H9 (cell line): ENCODE results near the gene YIPF6. TPM values are rescaled to one million over a fixed set of nuclear protein-coding genes. Genes with fewer than 3 reads are reported as not detected.

ENCODE experiments used
- DNase-seq: peaks from one replicate; pipeline ENCODE4 v3.0.0-alpha.2; 2017
- H2AFZ ChIP-seq: one replicate; pipeline ENCODE4 v1.6.1; 2013; ENCODE audit warnings: mild to moderate bottlenecking, low read length, control low read depth, moderate library complexity
- H2AK5ac ChIP-seq: 2 replicates; pipeline ENCODE4 v1.6.1; 2013; ENCODE audit warnings: low read length, control low read depth, mixed read lengths; ENCODE audit not compliant: insufficient read length
- H2BK120ac ChIP-seq: one replicate; pipeline ENCODE4 v1.6.1; 2013; ENCODE audit warnings: low read depth, mild to moderate bottlenecking, low read length, control low read depth, inconsistent platforms; ENCODE audit not compliant: poor library complexity, severe bottlenecking
- H2BK12ac ChIP-seq: 2 replicates; pipeline ENCODE4 v1.6.1; 2013; ENCODE audit warnings: low read length, control low read depth, mixed read lengths, low read depth; ENCODE audit not compliant: insufficient read length
- H2BK15ac ChIP-seq: 2 replicates; pipeline ENCODE4 v1.6.1; 2013; ENCODE audit warnings: low read depth, low read length, control low read depth
- H2BK20ac ChIP-seq: one replicate; pipeline ENCODE4 v1.6.1; 2013; ENCODE audit warnings: low read depth, mild to moderate bottlenecking, low read length, control low read depth, inconsistent platforms; ENCODE audit not compliant: poor library complexity, severe bottlenecking
- H2BK5ac ChIP-seq: 2 replicates; pipeline ENCODE4 v1.6.1; 2013; ENCODE audit warnings: low read length, control low read depth, mixed read lengths; ENCODE audit not compliant: insufficient read length
- H3K14ac ChIP-seq: 2 replicates; pipeline ENCODE4 v1.6.1; 2013; ENCODE audit warnings: low read length, control low read depth; ENCODE audit not compliant: insufficient read depth
- H3K18ac ChIP-seq: 2 replicates; pipeline ENCODE4 v1.6.1; 2013; ENCODE audit warnings: low read depth, mild to moderate bottlenecking, mixed read lengths, low read length, control low read depth; ENCODE audit not compliant: insufficient read length
- H3K23ac ChIP-seq: 2 replicates; pipeline ENCODE4 v1.6.1; 2013; ENCODE audit warnings: low read length, control low read depth, mixed read lengths, low read depth; ENCODE audit not compliant: insufficient read length
- H3K23me2 ChIP-seq: 2 replicates; pipeline ENCODE4 v1.6.1; 2013; ENCODE audit warnings: low read depth, mild to moderate bottlenecking, mixed read lengths, low read length, control low read depth; ENCODE audit not compliant: insufficient read length, poor library complexity, severe bottlenecking
- H3K27ac ChIP-seq: 2 replicates; pipeline ENCODE4 v1.5.1; 2013; ENCODE audit warnings: low read length, control low read depth, mixed read lengths, low read depth; ENCODE audit not compliant: insufficient read length
- H3K27me3 ChIP-seq: 2 replicates; pipeline ENCODE4 v1.6.1; 2013; ENCODE audit warnings: low read length, control low read depth, inconsistent platforms; ENCODE audit not compliant: insufficient read depth
- H3K4ac ChIP-seq: 2 replicates; pipeline ENCODE4 v1.6.1; 2013; ENCODE audit warnings: low read depth, mild to moderate bottlenecking, control low read depth, inconsistent platforms, low read length, moderate library complexity
- H3K4me1 ChIP-seq: 2 replicates; pipeline ENCODE4 v1.6.1; 2013; ENCODE audit warnings: low read length, control low read depth, inconsistent platforms; ENCODE audit not compliant: insufficient read depth
- H3K4me2 ChIP-seq: 2 replicates; pipeline ENCODE4 v1.6.1; 2013; ENCODE audit warnings: low read length, control low read depth, mixed read lengths; ENCODE audit not compliant: insufficient read length, insufficient read depth
- H3K56ac ChIP-seq: 2 replicates; pipeline ENCODE4 v1.6.1; 2013; ENCODE audit warnings: low read depth, mild to moderate bottlenecking, mixed read lengths, low read length, control low read depth; ENCODE audit not compliant: insufficient read length
- H3K79me1 ChIP-seq: 2 replicates; pipeline ENCODE4 v1.6.1; 2013; ENCODE audit warnings: low read depth, mild to moderate bottlenecking, moderate library complexity, low read length, control low read depth, inconsistent platforms; ENCODE audit not compliant: insufficient read depth, poor library complexity, severe bottlenecking
- H3K79me2 ChIP-seq: 2 replicates; pipeline ENCODE4 v1.6.1; 2013; ENCODE audit warnings: low read length, control low read depth, inconsistent platforms; ENCODE audit not compliant: insufficient read depth
- H3K9ac ChIP-seq: 2 replicates; pipeline ENCODE4 v1.6.1; 2013; ENCODE audit warnings: low read length, control low read depth, mixed read lengths; ENCODE audit not compliant: insufficient read length; ENCODE audit errors: extremely low read depth
- H3K9me3 ChIP-seq: one replicate; pipeline ENCODE4 v1.6.1; 2013; ENCODE audit warnings: low read depth, low read length, inconsistent platforms; ENCODE audit not compliant: control insufficient read depth
- H3T11ph ChIP-seq: one replicate; pipeline ENCODE4 v1.6.1; 2013; ENCODE audit warnings: mild to moderate bottlenecking, low read length, control low read depth, inconsistent platforms
- H4K20me1 ChIP-seq: one replicate; pipeline ENCODE4 v1.6.1; 2013; ENCODE audit not compliant: control insufficient read depth, insufficient read length, insufficient read depth
- H4K5ac ChIP-seq: 2 replicates; pipeline ENCODE4 v1.6.1; 2013; ENCODE audit warnings: low read depth, mild to moderate bottlenecking, mixed read lengths, low read length, control low read depth; ENCODE audit not compliant: insufficient read length
- H4K8ac ChIP-seq: replicated peaks from 2 replicates; pipeline ENCODE4 v1.6.1; 2013; ENCODE audit warnings: low read length, control low read depth, mixed read lengths, low read depth; ENCODE audit not compliant: insufficient read length
- H4K91ac ChIP-seq: 2 replicates; pipeline ENCODE4 v1.6.1; 2013; ENCODE audit warnings: low read depth, mild to moderate bottlenecking, moderate library complexity, mixed read lengths, low read length, control low read depth; ENCODE audit not compliant: insufficient read length
- H3K27ac Mint-ChIP-seq, 3 experiments: 2 replicates in 2 of 3; 3 replicates in 1 of 3; pipeline ENCODE4 v1.8.0; 2020 to 2021; ENCODE audit warnings: mixed read lengths in 3 of 3, mild to moderate bottlenecking in 1 of 3, moderate library complexity in 1 of 3
- H3K27me3 Mint-ChIP-seq: 2 replicates; pipeline ENCODE4 v1.8.0; 2021; ENCODE audit warnings: low read depth, mild to moderate bottlenecking, moderate library complexity, mixed read lengths
- H3K36me3 Mint-ChIP-seq, 3 experiments: 2 replicates in 2 of 3; 3 replicates in 1 of 3; pipeline ENCODE4 v1.8.0; 2020 to 2021; ENCODE audit warnings: low read depth in 3 of 3, mixed read lengths in 3 of 3; ENCODE audit not compliant: insufficient read depth in 1 of 3
- H3K4me1 Mint-ChIP-seq, 2 experiments: 2 replicates each; pipeline ENCODE4 v1.8.0; 2020; ENCODE audit warnings: mixed read lengths in 2 of 2
- H3K4me3 Mint-ChIP-seq, 2 experiments: 2 replicates in 1 of 2; 3 replicates in 1 of 2; pipeline ENCODE4 v1.8.0; 2020 to 2021; ENCODE audit warnings: mild to moderate bottlenecking in 2 of 2, mixed read lengths in 2 of 2, moderate library complexity in 1 of 2
- H3K9me3 Mint-ChIP-seq, 2 experiments: 2 replicates in 1 of 2; 3 replicates in 1 of 2; pipeline ENCODE4 v1.8.0; 2020; ENCODE audit warnings: mild to moderate bottlenecking in 2 of 2, mixed read lengths in 2 of 2, moderate library complexity in 1 of 2
- WGBS: extraction: QIAGEN DNeasy Blood & Tissue Kit; methylation state at CpG from one replicate; pipeline ENCODE4 v1.1.7; 2013; ENCODE audit warnings: missing lambda C conversion rate, low lambda C conversion rate, mixed read lengths; ENCODE audit not compliant: insufficient read length; ENCODE audit errors: extremely low coverage; 5-methylcytosine and 5-hydroxymethylcytosine counted together
- total RNA-seq: library from RNA; stranded (reverse); gene quantifications from 2 replicates; pipeline ENCODE4 v1.2.1, GENCODE V29; 2021
- TF ChIP-seq, protein P1 (sequence below): fragments of 200-600 bp; sonication (generic); conservative IDR thresholded peaks from 3 replicates; pipeline ENCODE4 v1.8.0; 2021; ENCODE audit warnings: antibody characterized with exemption, mild to moderate bottlenecking

YIPF6 gene
- total RNA-seq, 1 experiment from 2014 or later, result 31.8 TPM

DNA sequence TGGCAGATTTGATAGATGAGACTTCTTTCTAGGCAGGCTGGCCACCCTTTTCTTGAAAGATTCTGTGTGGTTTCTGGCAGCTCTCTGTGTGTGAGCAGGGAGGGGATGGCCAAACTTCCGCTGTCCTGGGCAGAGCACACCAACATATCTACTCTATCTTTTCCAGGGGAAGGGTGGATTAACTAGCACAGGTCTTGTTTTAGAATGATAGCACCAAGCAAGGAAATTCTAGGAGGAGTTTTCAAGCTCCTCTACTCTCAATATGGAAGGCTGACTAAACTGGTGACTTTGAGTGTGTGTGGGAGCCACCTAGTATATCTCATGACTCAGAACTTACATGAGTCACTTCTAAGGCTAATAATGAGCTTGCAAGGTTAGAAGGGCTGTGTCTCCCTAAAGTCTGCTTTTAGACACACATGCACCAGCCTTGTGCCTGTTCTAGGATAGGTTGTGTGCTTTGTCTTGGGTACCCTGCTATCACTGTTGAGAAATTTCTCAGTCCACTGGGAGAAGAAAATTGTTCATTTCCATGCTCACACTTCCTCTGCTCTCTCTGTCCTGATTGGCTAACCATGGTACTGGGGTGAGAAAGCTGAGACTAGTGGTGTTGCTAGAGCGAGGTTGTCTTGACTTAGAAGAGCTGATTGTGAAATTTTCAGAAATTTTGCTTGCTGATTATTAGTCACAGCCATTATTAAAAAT, 72.9 kb downstream of the YIPF6 start:
- H3K79me1 ChIP-seq, result no peaks in the 10 kb centered on the region
- H3K14ac ChIP-seq, result no peak overlapping the region
- H3K4me1 Mint-ChIP-seq, result no peaks in the 10 kb centered on the region
- no peak overlapping the region for H3K4me3 Mint-ChIP-seq
- H3T11ph ChIP-seq, result no peak overlapping the region
- no peak overlapping the region for H2AFZ ChIP-seq
- H4K20me1 ChIP-seq, result no peaks in the 10 kb centered on the region
- no peaks in the 10 kb centered on the region for H3K4me1 ChIP-seq
- no peak overlapping the region for H3K27ac Mint-ChIP-seq
- H3K4me2 ChIP-seq, result no peak overlapping the region
- H3K9me3 Mint-ChIP-seq, result peaks cover 70 to 71% of the 10 kb centered on the region in 2 experiments
- H3K23ac ChIP-seq, result no peak overlapping the region
- no peak overlapping the region for H2AK5ac ChIP-seq
- H2BK20ac ChIP-seq, result no peak overlapping the region
- no peaks in the 10 kb centered on the region for H3K27me3 ChIP-seq
- H3K4ac ChIP-seq, result no peak overlapping the region
- H3K23me2 ChIP-seq, result no peaks in the 10 kb centered on the region
- H4K91ac ChIP-seq, result no peak overlapping the region
- WGBS, result no CpG with 5 or more reads among the region's 2 CpGs
- no peak overlapping the region for H3K9ac ChIP-seq
- no peak overlapping the region for H4K5ac ChIP-seq
- no peak overlapping the region for H2BK5ac ChIP-seq
- no peaks in the 10 kb centered on the region for H3K27me3 Mint-ChIP-seq
- peaks cover 50% of the 10 kb centered on the region for H3K9me3 ChIP-seq
- H2BK12ac ChIP-seq, result no peak overlapping the region
- no peaks in the 10 kb centered on the region for H3K79me2 ChIP-seq
- no peak overlapping the region for H2BK120ac ChIP-seq
- H4K8ac ChIP-seq, result no peak overlapping the region
- TF ChIP-seq, protein P1, sequence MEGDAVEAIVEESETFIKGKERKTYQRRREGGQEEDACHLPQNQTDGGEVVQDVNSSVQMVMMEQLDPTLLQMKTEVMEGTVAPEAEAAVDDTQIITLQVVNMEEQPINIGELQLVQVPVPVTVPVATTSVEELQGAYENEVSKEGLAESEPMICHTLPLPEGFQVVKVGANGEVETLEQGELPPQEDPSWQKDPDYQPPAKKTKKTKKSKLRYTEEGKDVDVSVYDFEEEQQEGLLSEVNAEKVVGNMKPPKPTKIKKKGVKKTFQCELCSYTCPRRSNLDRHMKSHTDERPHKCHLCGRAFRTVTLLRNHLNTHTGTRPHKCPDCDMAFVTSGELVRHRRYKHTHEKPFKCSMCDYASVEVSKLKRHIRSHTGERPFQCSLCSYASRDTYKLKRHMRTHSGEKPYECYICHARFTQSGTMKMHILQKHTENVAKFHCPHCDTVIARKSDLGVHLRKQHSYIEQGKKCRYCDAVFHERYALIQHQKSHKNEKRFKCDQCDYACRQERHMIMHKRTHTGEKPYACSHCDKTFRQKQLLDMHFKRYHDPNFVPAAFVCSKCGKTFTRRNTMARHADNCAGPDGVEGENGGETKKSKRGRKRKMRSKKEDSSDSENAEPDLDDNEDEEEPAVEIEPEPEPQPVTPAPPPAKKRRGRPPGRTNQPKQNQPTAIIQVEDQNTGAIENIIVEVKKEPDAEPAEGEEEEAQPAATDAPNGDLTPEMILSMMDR, result no peak
- H2BK15ac ChIP-seq, result no peak overlapping the region
- DNase-seq, result no peak
- no peak overlapping the region for H3K27ac ChIP-seq
- no peak overlapping the region for H3K56ac ChIP-seq
- H3K36me3 Mint-ChIP-seq, result peaks cover 0 to 4% (median 0%) of the 10 kb centered on the region in 3 experiments; a peak in 1 of 7 replicates
- no peak overlapping the region for H3K18ac ChIP-seq
